K562 (cell line): ENCODE results near the gene GALM. TPM values are rescaled to one million over a fixed set of nuclear protein-coding genes. Genes with fewer than 3 reads are reported as not detected.

Experiments
- FOXJ2 ChIP-seq: fragments of 200-800 bp; sonication (Bioruptor generic); IDR thresholded peaks from 2 replicates; pipeline ENCODE4 v1.6.1; 2016; ENCODE audit warnings: missing genetic modification characterization, missing compliant biosample characterization
- NFATC3 ChIP-seq: fragments of 450-650 bp; IDR thresholded peaks from 2 replicates; pipeline ENCODE4 v1.6.1; 2017; ENCODE audit warnings: mild to moderate bottlenecking
- TRIM24 ChIP-seq, 2 experiments: fragments of 450-650 bp; IDR thresholded peaks; 2 replicates each; pipeline ENCODE4 v1.6.1; 2016
- TSC22D4 ChIP-seq: fragments of 450-650 bp; IDR thresholded peaks from 2 replicates; pipeline ENCODE4 v1.6.1; 2016; ENCODE audit warnings: missing genetic modification characterization, missing biosample characterization, control low read depth
- ZBTB40 ChIP-seq, 2 experiments: fragments of 450-650 bp in 1 of 2; sonication (generic) in 1 of 2; formaldehyde crosslinking in 1 of 2; IDR thresholded peaks; 2 replicates each; pipeline versions ENCODE4 v1.7.1 to v1.9.0; 2016 to 2022; ENCODE audit warnings: inconsistent platforms in 1 of 2, mild to moderate bottlenecking in 1 of 2, missing genetic modification reagents in 1 of 2
- polyA plus RNA-seq, 8 experiments: library from polyadenylated mRNA; depleted of rRNA in 4 of 8; stranded (reverse) in 5 of 8; unstranded in 3 of 8; fragments of >200 nt; fragmentation: Nextera tagmentation in 2 of 8; fragmentation: Illumina TruSeq in 1 of 8; extraction: Ambion mirVana in 2 of 8; extraction: Trizol in 1 of 8; gene quantifications; 2 replicates each; pipeline versions ENCODE4 v1.2.1 to v1.2.3, GENCODE V29; 2011 to 2014; ENCODE audit warnings: inconsistent platforms in 1 of 8, missing spikeins in 1 of 8
- total RNA-seq, 7 experiments: library from RNA; depleted of rRNA in 6 of 7; stranded (reverse); fragments of >200 nt in 6 of 7; fragmentation: Illumina TruSeq in 2 of 7; extraction: Trizol in 2 of 7; gene quantifications; 2 replicates each; pipeline versions ENCODE4 v1.2.1 to v1.2.3, GENCODE V29; 2011 to 2021; ENCODE audit warnings: low replicate concordance in 1 of 7

GALM gene
- total and polyA plus RNA-seq, 9 of the 15 experiments (the other 6 are each of a cell fraction or from before 2014, with no cell fraction given), result 22.1 to 51.7 (median 27.9) TPM

DNA sequence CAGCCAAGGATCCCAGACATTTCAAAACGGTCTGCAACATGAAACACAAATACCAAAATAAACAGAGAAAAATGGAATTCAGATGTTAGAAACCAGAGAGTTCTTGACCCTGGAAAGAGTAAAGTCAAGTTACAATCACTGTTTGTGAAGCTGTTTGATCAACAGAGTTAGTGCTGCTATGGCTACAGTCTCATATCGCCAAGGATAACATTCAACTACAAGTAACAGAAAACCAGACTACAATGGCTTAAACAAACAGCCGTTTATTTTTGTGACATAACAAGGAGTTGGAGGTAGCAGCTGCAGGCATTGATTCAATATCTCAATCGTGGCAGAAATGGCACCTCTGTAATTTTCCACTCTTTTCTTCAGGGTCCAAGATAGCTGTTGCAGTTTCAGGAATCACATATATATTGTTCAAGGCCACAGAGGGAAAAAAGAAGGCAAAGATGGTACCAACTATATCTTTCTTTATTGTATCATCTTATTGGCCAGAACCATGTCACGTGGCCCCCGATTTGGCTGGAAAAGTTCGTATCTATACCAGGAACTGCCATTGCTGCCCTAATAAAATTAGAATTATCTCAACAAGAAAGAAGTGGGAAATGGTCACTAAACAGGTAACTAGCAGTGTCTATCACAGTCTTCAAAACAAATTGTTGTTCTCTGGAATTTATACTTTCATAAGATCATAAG lies 45.5 kb upstream of the GALM start (continued):
- no peak for TF ChIP-seq ZBTB40 (IDR thresholded peaks at IDR 0.05)
- no peak for TF ChIP-seq ZBTB40 (CRISPR knock-in tag; IDR thresholded peaks at IDR 0.05)
- no peak for TF ChIP-seq NFATC3
- no peak for TF ChIP-seq TSC22D4 (tag)
- TF ChIP-seq FOXJ2 (tag), result peak; percentile 91
- TF ChIP-seq TRIM24 (IDR thresholded peaks at IDR 0.05), result no peak
- TF ChIP-seq, all 486 proteins: peak for 2
